ENCODE measurements around the gene ITGB1.
A peak's percentile ranks its signal among the peaks of the same experiment; 100 is the strongest.
"Not testable (repeated sequence)": the region's sequence is repeated elsewhere in the genome, so short reads cannot be mapped to it uniquely, and the experiment has no call there.

The ITGB1 gene

DNA sequence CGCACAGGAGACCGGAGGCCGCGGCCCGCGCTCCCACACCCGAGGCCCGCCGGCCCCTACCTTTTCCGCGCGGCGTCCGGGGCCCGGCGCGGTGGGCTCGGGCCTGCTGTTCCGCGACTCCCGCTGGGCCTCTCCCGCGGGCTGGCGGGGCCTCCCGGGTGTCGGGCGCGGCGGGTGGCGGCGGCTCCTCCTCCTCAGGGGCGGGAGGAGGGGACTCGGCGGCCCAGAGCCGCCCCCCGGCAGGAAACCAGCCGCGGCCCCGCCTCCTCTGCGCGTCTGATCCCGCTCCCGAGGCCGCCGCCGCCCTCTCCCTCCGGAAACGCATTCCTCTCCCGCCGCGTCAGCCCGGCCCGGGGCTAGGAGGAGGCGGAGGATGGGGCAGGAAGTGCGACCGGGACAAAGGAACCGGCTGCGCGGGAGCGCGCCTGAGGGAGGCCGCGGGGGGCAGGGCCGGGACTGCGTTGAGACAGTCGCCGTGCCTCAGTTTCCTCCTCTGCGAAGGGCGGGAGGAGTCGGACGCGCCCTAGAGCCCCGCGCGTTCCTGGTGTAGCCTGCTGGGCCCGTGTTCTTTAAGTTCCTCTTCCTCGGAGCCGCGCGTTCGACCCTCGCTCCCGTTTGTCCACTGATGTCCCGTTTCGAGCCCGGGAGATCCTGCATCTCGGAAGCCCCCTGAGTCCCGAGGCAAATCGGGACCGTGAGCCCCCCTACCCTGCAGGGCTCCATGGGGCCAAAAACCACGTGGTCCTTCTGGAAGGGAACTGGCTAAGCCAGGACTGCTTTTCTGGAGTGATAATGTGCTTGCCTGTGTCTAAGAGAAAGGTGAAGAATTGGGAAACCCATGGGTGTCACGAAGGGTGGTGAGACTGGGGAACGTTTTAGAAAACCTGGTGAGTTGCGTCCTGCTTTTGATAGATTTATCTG is at the start of gene ITGB1:
ITGB1 (minus strand) TSS at position 146 of the 921 bp plus-strand sequence. CDS start 22,672 bp downstream, outside the sequence.
- DNase-seq = peak; percentile 90 to 93

DNA sequence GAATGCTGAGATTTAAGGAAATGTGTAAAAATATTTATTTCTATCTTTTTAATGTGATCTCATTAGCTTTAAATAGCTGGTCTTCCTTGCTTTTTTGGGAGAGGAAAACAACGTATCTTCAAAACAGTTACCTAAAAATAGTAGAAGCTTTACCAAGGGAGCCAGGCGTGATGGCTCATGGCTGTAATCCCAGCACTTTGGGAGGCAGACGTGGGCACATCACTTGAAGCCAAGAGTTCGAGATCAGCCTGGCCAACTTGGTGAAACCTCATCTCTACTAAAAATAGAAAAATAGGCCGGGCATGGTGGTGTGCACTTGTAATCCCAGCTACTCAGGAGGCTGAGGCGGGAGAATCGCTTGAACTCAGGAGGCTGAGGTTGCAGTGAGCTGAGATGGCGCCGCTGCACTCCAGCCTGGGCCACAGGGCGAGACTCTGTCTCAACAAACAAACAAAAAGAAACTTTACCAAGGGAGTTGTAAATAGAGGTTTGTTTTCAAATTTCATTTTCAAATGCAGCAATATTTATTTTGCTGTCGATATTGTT is 48.4 kb upstream of the ITGB1 start:
- DNase-seq = no peak

DNA sequence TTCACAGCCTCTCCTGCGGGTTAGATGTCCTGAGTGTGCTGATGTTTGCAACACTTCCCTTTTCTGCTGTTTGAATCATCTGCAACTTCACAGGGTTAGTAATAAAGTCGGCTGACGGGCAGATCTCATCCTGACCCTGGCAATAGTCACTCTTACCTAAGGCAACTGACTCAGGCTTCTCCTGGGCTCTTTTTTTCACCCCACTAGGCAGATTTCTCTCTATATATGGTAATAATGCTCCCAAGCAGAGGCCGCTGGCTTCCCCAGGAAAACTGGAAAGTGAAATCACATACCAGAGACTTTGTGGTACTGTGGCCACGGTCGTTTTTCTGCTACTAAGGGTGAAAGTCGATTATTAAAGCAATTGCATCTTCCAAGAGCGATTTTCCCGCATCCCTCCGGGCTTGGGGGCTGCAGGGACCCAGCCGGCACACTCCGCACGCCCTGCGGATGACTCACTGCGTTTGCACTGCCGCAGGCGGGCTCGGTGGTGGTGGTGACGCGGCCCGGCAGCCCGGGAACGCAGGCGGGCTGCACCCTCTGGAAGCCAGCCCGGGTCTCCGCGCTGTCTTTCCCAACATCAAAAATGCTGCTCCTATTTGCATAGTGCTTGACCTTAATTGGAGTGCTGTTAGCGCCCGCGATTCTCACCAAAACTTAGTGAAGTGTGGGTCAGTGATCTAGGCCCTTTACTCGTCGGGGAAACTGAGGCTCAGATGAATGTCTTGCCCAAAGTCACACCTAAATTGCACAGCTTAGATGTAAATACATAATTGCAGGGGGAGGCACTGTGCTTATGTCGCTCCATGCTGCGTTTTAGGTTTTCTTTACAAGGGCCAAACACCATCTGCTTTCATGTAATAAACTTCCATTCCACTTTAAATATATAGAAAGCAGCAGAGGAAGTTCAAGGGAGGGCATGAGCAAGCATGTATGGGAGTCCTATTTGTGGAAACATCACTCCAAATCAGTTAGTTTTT is 47.6 kb upstream of the ITGB1 start:
- DNase-seq = peak in 1 of 2 experiments; percentile 14

DNA sequence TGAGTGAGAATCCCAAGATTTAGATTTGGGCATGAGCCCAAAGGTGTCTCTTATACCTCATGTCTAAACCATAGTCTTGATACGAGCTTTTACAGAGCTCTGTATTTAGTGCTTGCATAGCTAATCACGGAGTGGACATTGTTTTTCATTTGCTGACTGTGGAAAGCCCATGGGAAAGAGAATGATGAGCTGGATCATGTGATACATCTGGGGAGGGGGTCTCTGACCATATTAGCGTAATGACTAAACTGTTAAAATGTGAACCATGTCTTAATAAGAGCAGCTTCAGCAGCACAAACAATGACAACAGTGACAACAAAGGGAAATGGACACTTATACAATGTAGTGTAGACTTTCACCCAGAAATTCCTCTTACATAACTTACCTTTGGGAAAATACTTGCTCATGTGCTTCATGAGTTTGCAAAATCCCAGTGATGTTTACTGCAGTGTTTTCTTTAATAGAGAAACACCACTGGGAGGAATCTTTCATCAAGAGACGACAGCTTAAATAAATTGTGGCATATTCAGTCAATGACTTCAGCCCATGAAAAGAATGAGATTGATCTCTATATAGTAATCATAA is 44.0 kb upstream of the ITGB1 start:
- no peak for DNase-seq

DNA sequence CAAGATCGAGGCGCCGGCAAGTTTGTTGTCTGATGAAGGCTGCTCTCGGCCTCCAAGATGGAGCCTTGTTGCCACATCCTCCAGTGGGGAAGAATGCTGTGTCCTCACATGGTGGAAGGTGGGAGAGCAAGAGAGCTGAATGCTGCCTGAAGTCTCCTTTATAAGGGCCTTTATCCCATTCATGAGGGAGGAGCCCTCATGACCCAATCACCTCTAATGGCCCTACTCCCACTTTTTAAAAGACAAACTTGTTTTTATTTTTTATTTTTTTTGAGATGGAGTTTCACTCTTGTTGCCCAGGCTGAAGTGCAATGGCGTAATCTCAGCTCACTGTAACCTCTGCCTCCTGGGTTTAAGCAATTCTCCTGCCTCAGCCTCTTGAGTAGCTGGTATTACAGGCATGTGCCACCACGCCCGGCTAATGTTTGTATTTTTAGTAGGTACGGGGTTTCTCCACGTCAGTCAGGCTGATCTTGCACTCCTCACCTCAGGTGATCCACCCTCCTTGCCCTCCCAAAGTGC is 40.1 kb upstream of the ITGB1 start:
- not testable (repeated sequence) for DNase-seq

DNA sequence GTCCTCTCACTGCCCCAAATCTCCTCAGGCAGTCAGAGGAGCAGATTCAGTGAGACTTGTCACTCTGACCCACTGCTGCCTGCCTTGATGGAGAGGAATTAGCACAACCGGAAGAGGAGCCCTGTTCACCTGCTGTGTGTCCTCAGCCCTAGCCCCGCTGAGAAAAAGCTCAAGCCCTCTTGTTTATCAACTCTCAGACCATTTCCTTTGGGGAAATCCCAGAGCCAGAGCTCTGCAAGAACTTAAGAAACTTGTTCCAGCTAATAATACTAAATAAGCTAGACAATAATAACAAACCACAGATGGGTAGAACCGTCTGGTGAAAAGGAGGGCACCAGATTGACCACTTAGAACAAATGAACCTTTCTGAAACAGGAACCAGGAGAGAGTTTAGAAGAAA is 37.7 kb upstream of the ITGB1 start:
- DNase-seq = no peak

DNA sequence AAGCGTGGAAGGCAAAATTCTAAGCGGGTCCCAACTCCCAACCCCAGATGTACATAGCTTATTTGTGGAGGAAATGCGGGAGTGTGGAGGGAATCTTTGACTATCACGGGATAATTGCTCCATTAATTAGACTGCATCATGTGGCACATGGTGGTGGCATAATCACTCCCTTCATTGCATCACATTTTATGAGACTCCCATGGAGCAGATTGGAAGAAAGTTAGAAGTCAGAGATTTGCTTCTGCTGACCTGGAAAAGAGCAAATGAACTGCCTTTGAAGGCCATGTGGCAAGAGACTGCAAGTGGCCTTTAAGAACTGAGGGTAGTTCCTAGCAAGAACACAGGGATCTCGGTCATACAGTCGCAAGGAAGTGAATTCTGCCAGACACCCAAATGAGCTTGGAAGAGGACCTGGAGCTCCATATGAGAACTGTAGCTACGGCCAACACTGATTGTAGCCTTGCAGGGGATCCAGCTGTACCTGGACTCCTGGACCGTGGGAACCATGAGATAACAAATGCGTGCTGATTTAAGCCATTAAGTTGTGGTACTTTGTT is 37.1 kb upstream of the ITGB1 start:
- no peak for DNase-seq

DNA sequence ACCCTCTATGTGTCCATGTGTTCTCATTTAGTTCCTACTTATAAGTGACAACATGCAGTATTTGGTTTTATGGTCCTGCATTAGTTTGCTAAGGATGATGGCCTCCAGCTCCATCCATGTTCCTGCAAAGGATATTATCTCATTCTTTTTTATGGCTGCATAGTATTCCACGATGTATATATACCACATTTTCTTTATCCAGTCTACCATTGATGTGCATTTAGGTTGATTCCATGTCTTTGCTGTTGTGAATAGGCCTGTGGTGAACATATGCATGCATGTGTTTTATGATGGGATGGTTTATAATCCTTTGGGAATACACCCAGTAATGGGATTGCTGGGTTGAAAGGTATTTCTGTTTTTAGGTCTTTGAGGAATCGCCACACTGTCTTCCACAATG is 36.6 kb upstream of the ITGB1 start:
- DNase-seq = not testable (repeated sequence)

DNA sequence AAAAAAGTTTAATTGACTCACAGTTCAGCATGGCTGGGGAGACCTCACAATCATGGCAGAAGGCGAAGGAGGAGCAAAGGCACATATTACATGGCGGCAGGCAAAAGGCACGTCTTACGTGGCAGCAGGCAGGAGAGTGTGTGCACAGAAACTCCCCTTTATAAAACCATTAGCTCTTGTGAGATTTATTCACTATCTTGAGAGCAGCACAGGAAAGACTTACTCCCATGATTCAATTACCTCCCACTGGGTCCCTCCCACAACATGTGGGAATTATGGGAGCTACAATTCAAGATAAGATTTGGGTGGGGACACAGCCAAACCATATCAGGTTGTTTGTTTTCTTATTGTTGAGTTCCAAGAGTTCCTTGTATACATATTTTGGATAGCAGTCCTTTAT is 34.3 kb upstream of the ITGB1 start:
- not testable (repeated sequence) for DNase-seq

- DNase-seq = no peak
Observed at GRCh38 chr10:32990811-32991210, 32.8 kb upstream of the ITGB1 start.

DNA sequence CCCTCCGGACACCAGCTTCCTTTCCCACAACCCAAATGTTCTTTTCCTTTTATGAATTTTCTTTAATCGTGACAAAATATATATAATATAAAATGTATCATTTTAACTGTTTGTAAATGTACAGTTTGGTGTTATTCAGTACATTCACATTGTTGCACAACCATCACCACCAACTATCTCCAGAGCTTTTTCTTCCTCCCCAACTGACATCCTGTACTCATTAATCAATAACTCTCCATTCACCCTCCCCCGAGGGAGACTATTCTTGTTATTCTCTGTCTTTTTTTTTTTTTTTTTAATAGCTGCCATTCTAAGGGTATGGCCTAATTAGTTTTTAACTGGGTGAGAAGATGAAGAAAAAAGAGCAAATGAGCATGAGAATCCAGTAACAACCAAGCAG is 30.6 kb upstream of the ITGB1 start:
- DNase-seq = no peak

DNA sequence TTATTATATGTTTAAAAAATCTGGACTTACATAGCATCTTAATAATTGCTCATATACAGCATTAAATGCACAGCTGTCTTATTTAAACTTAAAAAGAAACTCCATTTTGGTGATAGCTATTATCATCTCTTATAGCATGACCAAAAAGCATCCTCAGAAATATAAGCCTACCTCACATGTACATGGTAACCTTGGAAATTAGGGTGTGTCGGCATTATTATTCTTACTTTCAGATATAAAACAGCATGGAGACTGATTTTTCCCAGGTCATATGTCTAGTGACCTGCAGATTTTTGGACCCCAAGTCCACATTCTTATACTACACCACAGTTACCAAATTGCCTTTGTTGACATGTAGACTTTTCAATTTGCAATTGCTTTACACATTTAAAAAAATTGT is 29.1 kb upstream of the ITGB1 start:
- no peak for DNase-seq

- DNase-seq = no peak
Observed at GRCh38 chr10:32985775-32986350, 27.8 kb upstream of the ITGB1 start.

GRCh38 chr10:32985341-32985764 is 27.3 kb upstream of the ITGB1 start:
- no peak for DNase-seq

- DNase-seq = no peak
Observed at GRCh38 chr10:32984003-32984600, 26.1 kb upstream of the ITGB1 start.

- no peak for DNase-seq
Observed at GRCh38 chr10:32982911-32983909, 25.2 kb upstream of the ITGB1 start.

GRCh38 chr10:32982293-32982709 is 24.3 kb upstream of the ITGB1 start:
- DNase-seq = no peak

- DNase-seq = no peak
Observed at GRCh38 chr10:32981760-32982159, 23.7 kb upstream of the ITGB1 start.

- DNase-seq = peak; percentile 30 to 77
Observed at GRCh38 chr10:32980558-32981468, 22.8 kb upstream of the ITGB1 start.
